GM18907 (cell line): ENCODE results near the gene SLIT3.
"Not testable (repeated sequence)": the region's sequence is repeated elsewhere in the genome, so short reads cannot be mapped to it uniquely, and the experiment has no call there.

ENCODE experiments used
- ATAC-seq: cut with Tn5 transposase; IDR thresholded peaks from one replicate; pipeline ENCODE4 v1.9.1; 2021; ENCODE audit warnings: mild to moderate bottlenecking, moderate library complexity; ENCODE audit not compliant: unreplicated experiment

The SLIT3 gene

GRCh38 chr5:169223595-169223953, 77.4 kb downstream of the SLIT3 start:
- ATAC-seq: no peak

DNA sequence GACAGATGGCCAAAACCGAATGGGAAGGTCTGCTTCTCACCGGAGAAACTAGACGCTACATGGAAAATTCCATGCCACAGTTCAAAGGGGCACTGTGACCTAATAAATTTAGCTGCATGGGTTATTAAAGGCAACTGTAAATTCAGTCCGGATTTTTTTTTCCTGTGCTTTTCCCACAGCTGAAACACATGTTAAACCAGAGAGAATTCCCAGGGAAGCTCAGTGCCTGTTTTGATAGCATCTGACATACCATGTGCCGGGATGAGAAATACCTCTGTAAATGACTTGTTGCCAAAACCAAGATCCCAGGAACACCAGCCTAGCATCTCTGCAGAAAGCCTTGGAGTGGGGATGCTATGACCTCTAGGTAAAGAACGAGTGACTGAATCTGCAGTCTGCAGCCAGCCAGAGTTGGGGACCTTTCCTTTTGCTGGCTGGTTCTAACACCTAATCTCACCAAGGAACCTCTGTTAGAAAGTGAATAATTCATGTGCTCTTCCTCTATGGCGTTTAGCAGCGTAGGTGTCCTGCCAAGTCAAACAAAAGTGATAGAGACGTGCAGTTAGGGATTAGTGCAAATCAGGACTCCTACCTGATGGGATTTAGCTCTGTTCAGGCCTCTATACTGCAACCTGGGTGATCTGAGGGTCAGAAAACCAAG, 77.9 kb downstream of the SLIT3 start:
- ATAC-seq: no peak

DNA sequence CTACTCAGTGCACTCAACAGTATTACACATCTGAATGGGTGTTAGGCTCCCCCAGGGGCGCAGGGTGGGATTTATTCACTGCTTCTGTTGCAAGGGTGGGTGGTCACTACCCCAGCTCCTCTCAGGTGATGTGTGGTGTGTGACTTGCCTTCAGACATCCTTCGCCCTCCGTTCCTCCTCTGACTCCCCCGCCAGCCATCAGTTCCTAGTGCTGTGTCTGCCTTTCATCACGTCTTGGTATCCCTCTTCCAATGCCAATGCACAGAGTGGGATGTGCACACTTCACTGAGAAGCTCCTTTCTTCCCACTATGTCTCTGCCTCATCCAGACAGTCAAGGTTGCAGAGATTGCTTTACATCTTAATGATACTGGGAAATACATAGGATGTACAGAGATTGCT, 79.4 kb downstream of the SLIT3 start:
- no peak for ATAC-seq

- no peak for ATAC-seq
Observed at GRCh38 chr5:169219961-169220360, 81.0 kb downstream of the SLIT3 start.

- no peak for ATAC-seq
Observed at GRCh38 chr5:169219351-169219750, 81.6 kb downstream of the SLIT3 start.

DNA sequence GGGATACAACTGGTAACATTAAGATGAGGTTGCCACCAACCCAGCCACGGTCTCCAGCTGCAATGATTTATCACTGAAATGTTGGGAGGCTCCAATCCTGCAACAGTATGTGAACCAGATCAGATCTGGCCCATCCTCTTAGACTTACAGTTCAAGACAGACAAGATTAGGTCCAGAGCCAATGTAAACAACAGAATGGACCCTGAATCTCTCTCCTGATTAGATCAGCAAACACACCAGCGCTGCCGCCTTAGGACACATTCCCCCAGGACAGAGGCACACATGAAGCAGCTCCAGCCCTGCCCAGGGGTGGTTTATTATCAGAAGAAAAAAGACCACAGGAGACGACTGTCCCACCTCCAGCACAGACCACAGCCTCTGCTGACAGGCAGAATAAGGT, 82.1 kb downstream of the SLIT3 start:
- no peak for ATAC-seq

- ATAC-seq: no peak
Observed at GRCh38 chr5:169218176-169218575, 82.8 kb downstream of the SLIT3 start.

DNA sequence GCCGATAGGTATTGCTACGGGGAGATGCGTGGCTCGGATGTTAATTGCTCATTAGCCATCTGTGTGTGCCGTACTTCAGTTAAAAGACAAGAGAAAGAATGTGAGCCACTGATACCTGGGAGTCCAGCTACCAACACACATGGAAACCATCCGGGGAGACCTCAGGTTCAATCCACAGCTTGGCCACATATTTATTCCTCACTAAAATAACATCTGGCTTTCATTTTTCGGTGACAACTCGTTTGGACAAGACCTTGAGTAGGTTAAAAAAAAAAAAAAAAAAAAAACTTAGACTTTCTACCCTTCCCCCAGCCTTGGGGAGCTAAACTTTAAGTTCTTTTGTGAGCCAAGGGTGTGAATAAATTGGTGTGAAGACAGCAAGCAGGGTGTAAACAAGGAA, 84.1 kb downstream of the SLIT3 start:
- ATAC-seq: no peak

DNA sequence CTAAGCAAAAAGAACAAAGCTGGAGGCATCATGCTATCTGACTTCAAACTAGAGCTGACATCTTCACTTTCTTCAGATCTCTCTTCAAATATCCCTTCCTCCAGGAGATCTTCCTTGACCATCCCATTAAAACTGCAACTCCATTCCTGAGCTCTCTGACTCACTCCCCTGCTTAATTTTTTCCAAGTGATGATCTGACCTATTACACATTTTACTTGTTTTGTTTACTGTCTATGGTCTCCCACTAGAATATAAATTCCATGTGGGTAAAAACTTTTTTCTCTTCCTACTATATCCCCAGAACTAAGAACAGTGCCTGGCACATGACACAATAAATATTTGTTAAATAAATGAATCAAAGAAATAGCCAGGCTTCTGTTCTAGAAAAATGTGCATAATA, 87.5 kb downstream of the SLIT3 start:
- no peak for ATAC-seq

GRCh38 chr5:169211761-169212160, 89.2 kb downstream of the SLIT3 start:
- ATAC-seq: not testable (repeated sequence)

DNA sequence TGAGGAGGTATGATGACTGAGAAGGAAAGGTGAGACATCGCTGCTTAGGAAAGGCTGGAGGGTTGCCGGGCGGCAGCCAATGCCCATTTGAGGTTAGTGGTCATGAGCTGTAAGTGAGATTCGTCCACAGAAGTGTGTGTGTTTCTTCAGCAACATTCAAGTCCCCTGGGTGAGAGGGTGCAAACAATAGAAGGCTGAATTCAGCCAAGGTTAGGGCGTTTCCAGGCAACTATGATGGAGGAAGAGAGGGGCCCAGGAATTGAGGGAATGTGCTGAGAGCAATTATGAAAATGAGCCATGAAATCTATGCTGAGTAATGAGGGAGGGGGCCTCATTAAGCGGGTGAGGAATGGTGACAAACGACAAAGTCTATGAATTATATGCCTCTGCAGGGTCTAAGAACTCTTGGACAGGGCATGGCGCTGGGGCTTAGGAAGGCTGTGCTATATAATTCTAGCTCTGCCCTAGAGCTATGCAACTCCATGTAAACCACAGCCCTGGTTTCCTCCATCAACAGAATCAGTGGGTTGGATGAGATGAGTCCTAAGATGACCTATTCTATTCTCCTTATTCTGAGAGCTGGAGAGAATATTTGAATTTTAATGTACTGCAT, 96.0 kb downstream of the SLIT3 start:
- ATAC-seq: no peak

- no peak for ATAC-seq
Observed at GRCh38 chr5:169202969-169203368, 98.0 kb downstream of the SLIT3 start.

DNA sequence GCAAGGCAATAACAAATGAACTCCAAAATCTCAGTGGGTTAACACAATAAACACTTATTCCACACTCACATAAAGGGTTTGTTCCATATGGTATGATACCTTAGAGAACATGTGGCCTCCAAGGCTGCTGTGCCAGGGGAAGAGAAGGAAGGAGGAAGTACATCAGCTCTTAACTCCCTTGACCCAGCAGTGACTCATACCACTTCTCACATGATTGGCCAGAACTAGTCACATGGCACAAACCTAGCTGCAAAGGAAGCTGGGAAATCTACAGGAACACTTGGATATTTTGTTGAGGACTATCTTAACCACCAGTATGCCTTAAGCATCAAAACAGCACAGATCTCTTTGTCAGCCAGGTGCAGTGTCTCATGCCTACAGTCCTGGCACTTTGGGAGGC, 99.3 kb downstream of the SLIT3 start:
- ATAC-seq: no peak

- ATAC-seq: no peak
Observed at GRCh38 chr5:169200125-169200778, 100.7 kb downstream of the SLIT3 start.

DNA sequence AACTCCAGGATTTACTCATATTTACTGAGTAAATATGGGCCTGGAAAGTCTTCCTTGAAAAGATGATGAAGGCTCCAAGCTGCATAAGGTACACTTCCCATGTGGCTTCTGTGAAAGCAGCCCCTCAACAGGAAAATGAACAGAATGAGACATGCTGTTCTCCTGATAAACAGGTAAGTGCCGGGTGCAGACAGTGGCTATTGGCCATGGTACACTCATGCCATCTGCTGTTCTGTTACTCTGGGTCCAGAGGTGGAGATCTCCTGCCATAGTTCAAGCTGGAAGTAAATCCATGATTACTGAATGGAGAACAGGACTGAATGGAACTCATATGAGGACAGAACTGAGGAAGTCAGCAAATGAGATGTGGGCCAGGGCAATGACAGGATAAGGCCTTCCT, 103.6 kb downstream of the SLIT3 start:
- no peak for ATAC-seq

DNA sequence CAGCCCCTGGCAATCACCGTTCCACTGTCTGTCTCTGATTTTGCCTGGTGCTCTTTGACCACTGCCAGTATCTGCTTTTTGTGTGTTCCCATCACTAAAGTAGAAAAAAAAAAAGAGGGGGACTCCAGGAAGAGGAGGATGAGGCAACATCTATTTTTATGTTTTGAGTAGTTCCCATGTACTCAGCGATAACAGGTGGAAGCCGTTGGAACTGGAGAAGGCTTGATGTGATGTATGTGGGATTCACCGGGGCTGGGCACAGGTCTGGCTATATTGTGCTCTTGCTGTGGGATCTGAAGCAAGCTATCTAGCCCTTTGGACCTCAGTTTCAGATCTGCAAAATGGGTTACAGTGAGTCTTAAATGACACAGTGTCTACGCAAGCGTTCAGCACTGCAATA, 104.9 kb downstream of the SLIT3 start:
- no peak for ATAC-seq

DNA sequence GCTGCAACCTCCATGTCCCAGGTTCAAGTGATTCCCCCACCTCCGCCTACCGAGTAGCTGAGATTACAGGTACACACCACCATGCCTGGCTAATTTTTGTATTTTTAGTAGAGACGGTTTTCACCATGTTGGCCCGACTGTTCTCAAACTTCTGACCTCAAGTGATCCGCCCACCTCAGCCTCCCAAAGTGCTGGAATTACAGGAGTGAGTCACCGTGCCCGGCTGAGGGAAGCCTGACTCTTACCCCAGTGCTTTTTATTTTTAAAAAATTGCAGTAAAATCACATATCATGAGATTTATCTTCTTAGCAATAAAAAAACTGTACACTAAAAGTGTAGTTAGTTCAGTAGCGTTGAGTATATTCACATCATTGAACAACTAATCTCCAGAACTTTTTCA, 105.3 kb downstream of the SLIT3 start:
- ATAC-seq: no peak

DNA sequence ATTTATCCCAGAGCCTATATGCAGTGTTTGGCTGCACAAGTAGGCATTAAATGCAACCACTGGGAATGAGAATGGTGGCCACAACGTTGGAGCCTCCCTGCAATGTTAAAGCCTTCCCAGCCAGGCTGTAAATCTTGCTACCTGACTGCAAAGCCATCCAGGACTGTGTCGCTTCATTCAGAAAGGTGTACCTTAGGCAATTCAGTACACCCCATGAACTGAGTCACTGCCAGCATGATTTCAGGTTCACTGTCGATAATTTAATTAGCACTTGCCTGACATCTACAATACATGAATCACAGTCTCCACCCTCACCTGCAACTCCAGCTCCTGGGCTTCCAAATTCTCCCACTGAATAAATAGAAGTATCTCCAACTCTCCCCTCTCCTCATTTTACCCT, 108.4 kb downstream of the SLIT3 start:
- no peak for ATAC-seq

DNA sequence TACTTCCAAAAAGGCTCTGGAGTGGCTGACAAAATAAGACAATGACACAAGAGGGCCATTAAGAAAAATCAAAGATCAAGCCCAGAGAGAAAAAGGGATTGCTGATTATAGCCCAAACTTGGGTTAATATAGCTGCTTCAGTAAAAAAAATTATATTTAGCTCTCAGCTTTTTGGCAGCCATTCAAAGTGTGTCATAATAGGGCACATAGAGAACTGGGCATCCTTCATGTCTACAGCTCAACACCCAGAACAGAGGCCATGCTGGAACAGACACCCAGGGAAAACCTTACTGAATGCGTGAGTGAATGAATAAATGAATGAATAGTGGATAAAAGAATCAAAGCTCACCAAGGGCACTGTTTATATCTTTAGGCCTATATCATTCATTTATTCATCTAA, 110.1 kb downstream of the SLIT3 start:
- no peak for ATAC-seq

GRCh38 chr5:169185626-169186025, 115.3 kb downstream of the SLIT3 start:
- no peak for ATAC-seq

DNA sequence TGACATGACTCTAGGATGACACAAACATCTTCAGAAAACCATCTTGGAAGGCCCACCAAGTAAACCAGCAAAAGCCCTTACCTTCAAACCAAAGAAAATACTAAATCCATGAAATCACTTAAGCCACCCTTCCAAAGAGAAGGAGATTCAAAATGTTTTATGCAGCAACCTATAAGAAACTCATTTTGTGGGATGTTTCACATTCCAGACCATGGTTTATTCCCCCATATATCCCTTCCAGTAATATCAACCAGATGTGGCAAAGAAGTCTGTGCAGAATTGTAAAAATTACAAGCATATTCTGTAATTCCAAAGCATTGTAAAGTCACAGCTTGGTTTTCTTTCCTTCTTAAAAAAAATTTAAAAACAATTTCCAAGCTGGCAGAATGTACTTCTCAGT, 117.4 kb downstream of the SLIT3 start:
- no peak for ATAC-seq

DNA sequence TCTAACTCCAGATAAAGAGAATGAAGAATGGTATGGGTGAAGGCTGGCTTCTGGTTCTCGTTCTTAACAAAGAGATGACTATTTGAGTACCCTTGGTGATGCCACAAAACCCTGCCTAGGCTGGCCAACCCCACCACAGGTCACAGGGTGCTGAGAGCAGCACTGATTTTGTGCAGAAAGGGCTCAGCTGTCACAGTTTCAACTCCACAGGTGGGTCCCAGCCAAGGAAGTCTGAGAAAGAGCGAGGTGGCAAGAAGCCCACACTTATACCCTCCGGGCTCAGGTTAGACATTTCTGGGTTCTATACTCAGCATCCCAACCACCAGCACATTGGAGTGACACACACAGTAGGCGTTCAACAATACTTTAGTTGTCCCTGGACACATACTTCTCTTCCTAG, 118.1 kb downstream of the SLIT3 start:
- ATAC-seq: no peak

DNA sequence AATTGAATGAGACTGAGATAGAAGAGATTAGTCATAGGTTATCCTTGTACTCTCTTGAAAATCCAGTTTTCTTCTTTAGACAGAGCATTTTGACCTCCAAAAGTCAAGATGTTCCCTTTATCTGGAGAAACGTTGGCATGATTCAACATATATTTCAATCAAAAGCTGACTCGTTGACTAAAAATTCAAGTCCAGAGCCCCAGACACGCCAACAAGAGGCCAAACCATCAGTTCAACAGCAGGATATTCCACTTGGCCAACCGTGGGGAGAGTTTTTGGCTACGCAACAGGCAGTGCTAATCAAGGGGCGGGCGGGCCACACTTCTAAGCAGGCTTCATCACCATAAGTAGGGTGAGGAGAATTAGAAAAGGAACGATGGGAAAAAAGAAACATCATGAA, 119.1 kb downstream of the SLIT3 start:
- ATAC-seq: no peak
